HepG2 (cell line): Measurements from ENCODE around the gene ANAPC2. TPM values are rescaled to one million over a fixed set of nuclear protein-coding genes. Genes with fewer than 3 reads are reported as not detected.

Experiments used
- AHR ChIP-seq: IDR thresholded peaks from 2 replicates; pipeline ENCODE4 v1.6.1; 2018; ENCODE audit warnings: missing genetic modification reagents, missing compliant biosample characterization
- BORCS8-MEF2B ChIP-seq: sonication (generic); formaldehyde crosslinking; IDR thresholded peaks from 2 replicates; pipeline ENCODE4 v1.8.0; 2022; ENCODE audit warnings: mild to moderate bottlenecking, missing genetic modification reagents
- CREB1 ChIP-seq, 2 experiments: fragments of 450-650 bp in 1 of 2; IDR thresholded peaks; 2 replicates each; pipeline ENCODE4 v1.6.1; 2016 to 2017; ENCODE audit warnings: control low read depth in 1 of 2, mild to moderate bottlenecking in 1 of 2, missing compliant biosample characterization in 1 of 2, missing genetic modification characterization in 1 of 2
- HOXA3 ChIP-seq: sonication (generic); formaldehyde crosslinking; IDR thresholded peaks from 2 replicates; pipeline ENCODE4 v1.5.0; 2020; ENCODE audit warnings: missing genetic modification reagents
- KDM4B ChIP-seq: sonication (generic); formaldehyde crosslinking; IDR thresholded peaks from 2 replicates; pipeline ENCODE4 v1.4.0; 2020; ENCODE audit warnings: missing genetic modification reagents
- MAFG ChIP-seq: sonication (generic); formaldehyde crosslinking; IDR thresholded peaks from 2 replicates; pipeline ENCODE4 v1.5.1; 2020; ENCODE audit warnings: mild to moderate bottlenecking, missing genetic modification reagents
- NR3C1 ChIP-seq: sonication (generic); formaldehyde crosslinking; IDR thresholded peaks from 2 replicates; pipeline ENCODE4 v1.4.0; 2020; ENCODE audit warnings: missing genetic modification reagents
- POLR2AphosphoS5 ChIP-seq: IDR thresholded peaks from 2 replicates; pipeline ENCODE4 v1.6.1; 2012; ENCODE audit warnings: low read depth, low read length
- RBFOX2 ChIP-seq: fragments of 200-400 bp; formaldehyde crosslinking; IDR thresholded peaks from 2 replicates; pipeline ENCODE4 v1.6.1; 2017; ENCODE audit warnings: low read depth, mild to moderate bottlenecking, low read length
- SAP130 ChIP-seq: IDR thresholded peaks from 2 replicates; pipeline ENCODE4 v1.6.1; 2016; ENCODE audit warnings: low read depth
- SP4 ChIP-seq: sonication (generic); formaldehyde crosslinking; IDR thresholded peaks from 2 replicates; pipeline ENCODE4 v1.8.1; 2023; ENCODE audit warnings: mild to moderate bottlenecking, missing genetic modification reagents
- SRY ChIP-seq: sonication (generic); formaldehyde crosslinking; IDR thresholded peaks from 2 replicates; pipeline ENCODE4 v1.8.0; 2022; ENCODE audit warnings: mild to moderate bottlenecking, missing genetic modification reagents
- TFAP4 ChIP-seq: sonication (generic); IDR thresholded peaks from 2 replicates; pipeline ENCODE4 v1.6.1; 2016; ENCODE audit warnings: low read depth, borderline replicate concordance
- U2AF1 ChIP-seq: fragments of 200-400 bp; formaldehyde crosslinking; optimal IDR thresholded peaks from 2 replicates; pipeline ENCODE3; 2017; ENCODE audit warnings: mild to moderate bottlenecking, low read depth, low read length
- ZBTB20 ChIP-seq: sonication (generic); formaldehyde crosslinking; IDR thresholded peaks from 2 replicates; pipeline ENCODE4 v1.8.1; 2023; ENCODE audit warnings: missing genetic modification reagents, low read depth, mild to moderate bottlenecking, borderline replicate concordance
- ZBTB44 ChIP-seq: sonication (generic); formaldehyde crosslinking; IDR thresholded peaks from 2 replicates; pipeline ENCODE4 v1.4.0; 2020; ENCODE audit warnings: missing genetic modification reagents
- ZC3H13 ChIP-seq: sonication (generic); formaldehyde crosslinking; IDR thresholded peaks from 2 replicates; pipeline ENCODE4 v1.8.1; 2023; ENCODE audit warnings: mild to moderate bottlenecking, missing genetic modification reagents, moderate library complexity
- ZNF160 ChIP-seq: sonication (generic); formaldehyde crosslinking; IDR thresholded peaks from 2 replicates; pipeline ENCODE4 v1.8.0; 2022; ENCODE audit warnings: mild to moderate bottlenecking, inconsistent platforms, missing genetic modification reagents
- ZNF354B ChIP-seq: sonication (generic); formaldehyde crosslinking; IDR thresholded peaks from 2 replicates; pipeline ENCODE4 v1.8.0; 2022; ENCODE audit warnings: mild to moderate bottlenecking, missing genetic modification reagents
- ZNF672 ChIP-seq: sonication (generic); formaldehyde crosslinking; IDR thresholded peaks from 2 replicates; pipeline ENCODE4 v1.8.1; 2022; ENCODE audit warnings: missing genetic modification reagents
- ZNF766 ChIP-seq: sonication (generic); formaldehyde crosslinking; IDR thresholded peaks from 2 replicates; pipeline ENCODE4 v1.5.0; 2020; ENCODE audit warnings: missing genetic modification reagents, borderline replicate concordance
- polyA plus RNA-seq, 8 experiments: library from polyadenylated mRNA; depleted of rRNA in 3 of 8; stranded (reverse) in 7 of 8; unstranded in 1 of 8; fragments of >200 nt; fragmentation: Illumina TruSeq in 4 of 8; extraction: Trizol in 4 of 8; gene quantifications; 2 replicates each; pipeline versions ENCODE4 v1.2.1 to v1.2.3, GENCODE V29; 2011 to 2016; ENCODE audit warnings: low read depth in 4 of 8, missing spikeins in 1 of 8, mixed read lengths in 1 of 8; ENCODE audit not compliant: insufficient read depth in 1 of 8
- total RNA-seq, 5 experiments: library from RNA; depleted of rRNA; stranded (reverse); fragments of >200 nt; fragmentation: Illumina TruSeq; extraction: Trizol; gene quantifications; 2 replicates each; pipeline ENCODE4 v1.2.3, GENCODE V29; 2016; ENCODE audit warnings: low read depth in 1 of 5
- TF ChIP-seq, protein P1 (sequence below): sonication (generic); formaldehyde crosslinking; IDR thresholded peaks from 2 replicates; pipeline ENCODE4 v1.4.0; 2020; ENCODE audit warnings: missing genetic modification reagents
- TF ChIP-seq, protein P2 (sequence below): IDR thresholded peaks from 2 replicates; pipeline ENCODE4 v1.6.1; 2018; ENCODE audit warnings: missing genetic modification reagents, mild to moderate bottlenecking, missing compliant biosample characterization
- TF ChIP-seq, protein P3 (sequence below): sonication (generic); formaldehyde crosslinking; IDR thresholded peaks from 2 replicates; pipeline ENCODE4 v1.4.0; 2020; ENCODE audit warnings: mild to moderate bottlenecking, missing genetic modification reagents

The ANAPC2 gene
- total and polyA plus RNA-seq, 2 of the 13 experiments (the other 11 are each of a cell fraction or from before 2014, with no cell fraction given) = 12.3 to 15.4 TPM

GRCh38 chr9:137188490-137189296 is at the start of gene ANAPC2, which contains the start of gene SSNA1 (continued):
- TF ChIP-seq, protein P1, sequence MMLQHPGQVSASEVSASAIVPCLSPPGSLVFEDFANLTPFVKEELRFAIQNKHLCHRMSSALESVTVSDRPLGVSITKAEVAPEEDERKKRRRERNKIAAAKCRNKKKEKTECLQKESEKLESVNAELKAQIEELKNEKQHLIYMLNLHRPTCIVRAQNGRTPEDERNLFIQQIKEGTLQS (CRISPR knock-in tag) = peak; percentile 65; the same call in 1 of the 2 replicates
- TF ChIP-seq U2AF1 (no peak), ZC3H13 (CRISPR knock-in tag) (peak; percentile 90), ZNF766 (CRISPR knock-in tag) (peak; percentile 45; the same call in 1 of the 2 replicates), ZBTB20 (CRISPR knock-in tag) (no peak), TFAP4 (peak; percentile 30; the same call in 1 of the 2 replicates), SAP130 (CRISPR knock-in tag) (peak; percentile 97), NR3C1 (CRISPR knock-in tag) (no peak), ZNF160 (peak; percentile 21; the same call in 1 of the 2 replicates), BORCS8-MEF2B (CRISPR knock-in tag) (peak; percentile 73), ZNF354B (CRISPR knock-in tag) (no peak), ZBTB44 (CRISPR knock-in tag) (0 out of 2 replicates have a peak, but pooled peaks have one; percentile 12), POLR2AphosphoS5 (peak; percentile 72), MAFG (CRISPR knock-in tag) (no peak), HOXA3 (CRISPR knock-in tag) (peak; percentile 100), ZNF672 (CRISPR knock-in tag) (no peak; the same call in 1 of the 2 replicates), CREB1 (IDR thresholded peaks at IDR 0.05) (peak; percentile 100), CREB1 (CRISPR knock-in tag; IDR thresholded peaks at IDR 0.05) (peak; percentile 99), SRY (no peak; the same call in 1 of the 2 replicates), RBFOX2 (peak; percentile 93), AHR (CRISPR knock-in tag) (no peak), KDM4B (CRISPR knock-in tag) (0 out of 2 replicates have a peak, but pooled peaks have one; percentile 18), SP4 (CRISPR knock-in tag) (peak; percentile 90)
- TF ChIP-seq, protein P2, sequence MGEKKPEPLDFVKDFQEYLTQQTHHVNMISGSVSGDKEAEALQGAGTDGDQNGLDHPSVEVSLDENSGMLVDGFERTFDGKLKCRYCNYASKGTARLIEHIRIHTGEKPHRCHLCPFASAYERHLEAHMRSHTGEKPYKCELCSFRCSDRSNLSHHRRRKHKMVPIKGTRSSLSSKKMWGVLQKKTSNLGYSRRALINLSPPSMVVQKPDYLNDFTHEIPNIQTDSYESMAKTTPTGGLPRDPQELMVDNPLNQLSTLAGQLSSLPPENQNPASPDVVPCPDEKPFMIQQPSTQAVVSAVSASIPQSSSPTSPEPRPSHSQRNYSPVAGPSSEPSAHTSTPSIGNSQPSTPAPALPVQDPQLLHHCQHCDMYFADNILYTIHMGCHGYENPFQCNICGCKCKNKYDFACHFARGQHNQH = peak; percentile 71
- TF ChIP-seq, protein P3, sequence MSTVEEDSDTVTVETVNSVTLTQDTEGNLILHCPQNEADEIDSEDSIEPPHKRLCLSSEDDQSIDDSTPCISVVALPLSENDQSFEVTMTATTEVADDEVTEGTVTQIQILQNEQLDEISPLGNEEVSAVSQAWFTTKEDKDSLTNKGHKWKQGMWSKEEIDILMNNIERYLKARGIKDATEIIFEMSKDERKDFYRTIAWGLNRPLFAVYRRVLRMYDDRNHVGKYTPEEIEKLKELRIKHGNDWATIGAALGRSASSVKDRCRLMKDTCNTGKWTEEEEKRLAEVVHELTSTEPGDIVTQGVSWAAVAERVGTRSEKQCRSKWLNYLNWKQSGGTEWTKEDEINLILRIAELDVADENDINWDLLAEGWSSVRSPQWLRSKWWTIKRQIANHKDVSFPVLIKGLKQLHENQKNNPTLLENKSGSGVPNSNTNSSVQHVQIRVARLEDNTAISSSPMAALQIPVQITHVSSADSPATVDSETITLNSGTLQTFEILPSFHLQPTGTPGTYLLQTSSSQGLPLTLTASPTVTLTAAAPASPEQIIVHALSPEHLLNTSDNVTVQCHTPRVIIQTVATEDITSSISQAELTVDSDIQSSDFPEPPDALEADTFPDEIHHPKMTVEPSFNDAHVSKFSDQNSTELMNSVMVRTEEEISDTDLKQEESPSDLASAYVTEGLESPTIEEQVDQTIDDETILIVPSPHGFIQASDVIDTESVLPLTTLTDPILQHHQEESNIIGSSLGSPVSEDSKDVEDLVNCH (CRISPR knock-in tag) = no peak
